KOPT-K1 (cell line): Measurements from ENCODE around the gene ATP5PF.
"Not testable (repeated sequence)": the region's sequence is repeated elsewhere in the genome, so short reads cannot be mapped to it uniquely, and the experiment has no call there.

Source experiments
- H3K27ac ChIP-seq: fragments of 200-600 bp; sonication (generic); 2 replicates; pipeline ENCODE4 v1.5.1; 2016; ENCODE audit warnings: antibody characterized with exemption, mild to moderate bottlenecking, low read depth, low read length; ENCODE audit not compliant: poor library complexity, severe bottlenecking
- H3K36me3 ChIP-seq: fragments of 200-600 bp; sonication (generic); 2 replicates; pipeline ENCODE4 v1.5.1; 2017; ENCODE audit warnings: antibody characterized with exemption, mild to moderate bottlenecking, low read length, moderate library complexity; ENCODE audit not compliant: insufficient read depth
- H3K9me3 ChIP-seq: fragments of 200-600 bp; sonication (generic); 2 replicates; pipeline ENCODE4 v1.5.1; 2017; ENCODE audit warnings: antibody characterized with exemption, low read length, mild to moderate bottlenecking; ENCODE audit not compliant: insufficient read depth, poor library complexity, severe bottlenecking

The ATP5PF gene

GRCh38 chr21:25695461-25695860 lies 39.2 kb downstream of the ATP5PF start:
- not testable (repeated sequence) for H3K9me3 ChIP-seq, H3K36me3 ChIP-seq, H3K27ac ChIP-seq

GRCh38 chr21:25691976-25692375 lies 42.7 kb downstream of the ATP5PF start:
- H3K36me3 ChIP-seq, result no peaks in the 10 kb centered on the region
- H3K27ac ChIP-seq, result no peak overlapping the region
- H3K9me3 ChIP-seq, result no peaks in the 10 kb centered on the region

GRCh38 chr21:25689226-25689625 lies 45.5 kb downstream of the ATP5PF start:
- no peak overlapping the region for H3K27ac ChIP-seq
- H3K9me3 ChIP-seq, result no peaks in the 10 kb centered on the region

GRCh38 chr21:25688275-25689155 lies 46.2 kb downstream of the ATP5PF start:
- H3K27ac ChIP-seq, result no peak overlapping the region

More at GRCh38 chr21:25689226-25689625, 45.5 kb downstream of the ATP5PF start:
- no peaks in the 10 kb centered on the region for H3K36me3 ChIP-seq

GRCh38 chr21:25687787-25688186 lies 46.9 kb downstream of the ATP5PF start:
- no peaks in the 10 kb centered on the region for H3K9me3 ChIP-seq
- no peak overlapping the region for H3K27ac ChIP-seq

More at GRCh38 chr21:25688275-25689155, 46.2 kb downstream of the ATP5PF start:
- Histone ChIP-seq H3K9me3 (no peaks in the 10 kb centered on the region), H3K36me3 (no peaks in the 10 kb centered on the region)

GRCh38 chr21:25682382-25682781 lies 52.3 kb downstream of the ATP5PF start:
- H3K27ac ChIP-seq, result no peak overlapping the region
- no peaks in the 10 kb centered on the region for H3K36me3 ChIP-seq
- no peaks in the 10 kb centered on the region for H3K9me3 ChIP-seq

More at GRCh38 chr21:25687787-25688186, 46.9 kb downstream of the ATP5PF start:
- H3K36me3 ChIP-seq, result no peaks in the 10 kb centered on the region

- Histone ChIP-seq H3K9me3 (no peaks in the 10 kb centered on the region), H3K36me3 (no peaks in the 10 kb centered on the region), H3K27ac (no peak overlapping the region)
Observed at GRCh38 chr21:25676451-25676850, 58.3 kb downstream of the ATP5PF start.
